Measurements from ENCODE around the gene PDZD8. TPM values are rescaled to one million over a fixed set of nuclear protein-coding genes. Genes with fewer than 3 reads are reported as not detected.

The PDZD8 gene
- total RNA-seq, 1 experiment from 2014 or later = 13.6 TPM

DNA sequence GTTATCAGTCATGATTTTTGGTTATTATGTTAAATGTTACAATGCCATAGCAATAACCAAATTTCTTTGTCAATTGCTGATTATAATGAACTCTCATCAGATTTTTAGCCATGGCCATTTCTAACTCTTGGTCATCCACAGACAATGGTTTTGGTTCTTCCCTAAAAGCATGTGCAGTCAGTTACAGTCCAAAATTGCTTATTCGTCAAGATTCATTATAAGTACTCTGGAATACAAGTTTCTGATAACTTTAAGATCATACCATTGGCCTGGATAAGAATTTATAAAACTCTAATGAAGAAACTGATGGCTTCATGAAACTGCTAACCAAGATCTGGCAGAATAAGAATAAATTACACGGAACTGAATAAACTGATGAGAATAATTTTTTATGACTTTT lies 50.9 kb downstream of the PDZD8 start:
- intact Hi-C loops (cut with micrococcal nuclease) = no loop called here
- H3K36me3 ChIP-seq (ENCODE audit: low read depth, low read length) = no peaks in the 10 kb centered on the region; the same call in 1 of the 2 replicates
- no peaks in the 10 kb centered on the region for H3F3A ChIP-seq (ENCODE audit: low read length, unreplicated experiment)
- ChIA-PET POLR2A (ENCODE audit: unreplicated experiment) (interaction anchor here (0.6 kb wide), 1 partner anchor 31 kb away, joined by 4 read pairs; no protein-coding TSS in a partner anchor), CTCF (no interaction called here)
- no peak overlapping the region for H3K9ac ChIP-seq (ENCODE audit: low read length)
- no peaks in the 10 kb centered on the region for H3K9me3 ChIP-seq (ENCODE audit: low read length)
- peaks cover 12% of the 10 kb centered on the region; the same call in 1 of the 2 replicates for H3K79me2 ChIP-seq (ENCODE audit: low read length)
- H3K27ac ChIP-seq (ENCODE audit: low read length) = no peak overlapping the region
- H3K9me2 ChIP-seq (replicated peaks; ENCODE audit: low read length) = no peaks in the 10 kb centered on the region
- no peaks in the 10 kb centered on the region for H3K27me3 ChIP-seq (ENCODE audit: low read length)
- H3K4me1 ChIP-seq (ENCODE audit: insufficient read depth, low read length) = 0 out of 2 replicates have a peak, but pooled peaks cover 4% of the 10 kb centered on the region
- no peak for ATAC-seq
- H4K20me1 ChIP-seq (ENCODE audit: low read length) = 0 out of 2 replicates have a peak, but pooled peaks cover 10% of the 10 kb centered on the region
- no peak overlapping the region for H3K4me3 ChIP-seq (ENCODE audit: low read length)
- BruUV-seq (replicated peaks) = no TSS peak
- no peak overlapping the region for H2AFZ ChIP-seq (ENCODE audit: low read length)
- no peak for DNase-seq
- no peak overlapping the region for H3K4me2 ChIP-seq (ENCODE audit: low read length)
- TF ChIP-seq, protein P1, sequence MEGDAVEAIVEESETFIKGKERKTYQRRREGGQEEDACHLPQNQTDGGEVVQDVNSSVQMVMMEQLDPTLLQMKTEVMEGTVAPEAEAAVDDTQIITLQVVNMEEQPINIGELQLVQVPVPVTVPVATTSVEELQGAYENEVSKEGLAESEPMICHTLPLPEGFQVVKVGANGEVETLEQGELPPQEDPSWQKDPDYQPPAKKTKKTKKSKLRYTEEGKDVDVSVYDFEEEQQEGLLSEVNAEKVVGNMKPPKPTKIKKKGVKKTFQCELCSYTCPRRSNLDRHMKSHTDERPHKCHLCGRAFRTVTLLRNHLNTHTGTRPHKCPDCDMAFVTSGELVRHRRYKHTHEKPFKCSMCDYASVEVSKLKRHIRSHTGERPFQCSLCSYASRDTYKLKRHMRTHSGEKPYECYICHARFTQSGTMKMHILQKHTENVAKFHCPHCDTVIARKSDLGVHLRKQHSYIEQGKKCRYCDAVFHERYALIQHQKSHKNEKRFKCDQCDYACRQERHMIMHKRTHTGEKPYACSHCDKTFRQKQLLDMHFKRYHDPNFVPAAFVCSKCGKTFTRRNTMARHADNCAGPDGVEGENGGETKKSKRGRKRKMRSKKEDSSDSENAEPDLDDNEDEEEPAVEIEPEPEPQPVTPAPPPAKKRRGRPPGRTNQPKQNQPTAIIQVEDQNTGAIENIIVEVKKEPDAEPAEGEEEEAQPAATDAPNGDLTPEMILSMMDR (conservative IDR thresholded peaks at IDR 0.05; ENCODE audit: low read depth, low read length) = no peak
- no peak for TF ChIP-seq EZH2 (IDR thresholded peaks at IDR 0.05; ENCODE audit: low read length, unreplicated experiment)
- no peak for TF ChIP-seq EZH2phosphoT487 (IDR thresholded peaks at IDR 0.05; ENCODE audit: borderline replicate concordance, low read length)

DNA sequence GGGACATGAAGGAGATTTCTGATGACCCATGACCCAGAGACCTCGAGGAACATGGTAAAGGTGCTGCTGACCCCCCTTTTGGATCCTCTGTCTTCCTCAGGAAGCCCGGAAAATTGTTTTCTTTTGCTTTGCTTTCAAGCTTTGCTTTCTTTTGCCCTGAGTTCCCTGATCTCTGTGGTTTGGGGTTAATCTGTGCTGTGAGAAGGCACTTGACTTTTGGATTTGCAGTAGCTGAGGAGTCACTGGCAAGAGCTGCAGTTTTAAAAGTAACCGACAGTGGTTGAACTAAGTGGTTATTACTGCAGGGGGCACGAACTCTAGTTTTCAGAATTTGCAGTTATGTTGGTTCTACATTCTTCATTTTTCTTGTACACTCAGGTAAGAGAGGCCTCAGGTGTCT lies 53.0 kb downstream of the PDZD8 start:
- CTCF ChIA-PET = no interaction called here
- TF ChIP-seq, protein P1 (conservative IDR thresholded peaks at IDR 0.05; ENCODE audit: low read depth, low read length) = no peak
- TF ChIP-seq EZH2 (IDR thresholded peaks at IDR 0.05; ENCODE audit: low read length, unreplicated experiment) (no peak), EZH2phosphoT487 (IDR thresholded peaks at IDR 0.05; ENCODE audit: borderline replicate concordance, low read length) (no peak)
- 0 out of 2 replicates have a peak, but pooled peaks cover 10% of the 10 kb centered on the region for H4K20me1 ChIP-seq (ENCODE audit: low read length)

More for the DNA sequence above, 53.0 kb downstream of the PDZD8 start:
- Histone ChIP-seq H3K9me3 (ENCODE audit: low read length) (no peaks in the 10 kb centered on the region), H3K9ac (ENCODE audit: low read length) (no peak overlapping the region), H3K9me2 (replicated peaks; ENCODE audit: low read length) (no peaks in the 10 kb centered on the region), H3K27ac (ENCODE audit: low read length) (no peak overlapping the region), H3K4me2 (ENCODE audit: low read length) (no peak overlapping the region), H3K4me3 (ENCODE audit: low read length) (no peak overlapping the region), H3K4me1 (ENCODE audit: insufficient read depth, low read length) (0 out of 2 replicates have a peak, but pooled peaks cover 4% of the 10 kb centered on the region), H3F3A (ENCODE audit: low read length, unreplicated experiment) (no peaks in the 10 kb centered on the region), H2AFZ (ENCODE audit: low read length) (no peak overlapping the region), H3K27me3 (ENCODE audit: low read length) (no peaks in the 10 kb centered on the region), H3K36me3 (ENCODE audit: low read depth, low read length) (no peaks in the 10 kb centered on the region; the same call in 1 of the 2 replicates), H3K79me2 (ENCODE audit: low read length) (peaks cover 12% of the 10 kb centered on the region; the same call in 1 of the 2 replicates)
- no peak for DNase-seq
- ATAC-seq = no peak
- intact Hi-C loops (cut with micrococcal nuclease) = no loop called here
- POLR2A ChIA-PET (ENCODE audit: unreplicated experiment) = interaction anchor here (0.6 kb wide), 1 partner anchor 40 kb away, joined by 4 read pairs; no protein-coding TSS in a partner anchor
- no TSS peak for BruUV-seq (replicated peaks)
